GOT3 (cell line): ENCODE data around the gene SLC43A1.
"Not testable (repeated sequence)": the region's sequence is repeated elsewhere in the genome, so short reads cannot be mapped to it uniquely, and the experiment has no call there.

Source experiments
- DNase-seq: peaks from one replicate; lab custom pipeline; 2025; ENCODE audit warnings: mixed read lengths; lab: John Stamatoyannopoulos, UW

Gene SLC43A1

GRCh38 chr11:57515332-57516060, at the start of gene SLC43A1:
SLC43A1 (minus strand) TSS chr11:57515702; CDS start chr11:57514111, 1,591 bp downstream.
- DNase-seq, result no peak

- no peak for DNase-seq
These were observed 47.1 kb upstream of the SLC43A1 start for GRCh38 chr11:57562596-57562995.

- DNase-seq, result no peak
These were observed 44.6 kb upstream of the SLC43A1 start for GRCh38 chr11:57560146-57560545.

GRCh38 chr11:57556041-57556440, 40.5 kb upstream of the SLC43A1 start:
- DNase-seq, result no peak

- DNase-seq, result no peak
These were observed 39.9 kb upstream of the SLC43A1 start for GRCh38 chr11:57555393-57555792.

- no peak for DNase-seq
These were observed 37.0 kb upstream of the SLC43A1 start for GRCh38 chr11:57552479-57552878.

GRCh38 chr11:57551941-57552340, 36.4 kb upstream of the SLC43A1 start:
- DNase-seq, result no peak

GRCh38 chr11:57549983-57550382, 34.5 kb upstream of the SLC43A1 start:
- no peak for DNase-seq

- no peak for DNase-seq
These were observed 32.4 kb upstream of the SLC43A1 start for GRCh38 chr11:57547854-57548377.

GRCh38 chr11:57546869-57547475, 31.5 kb upstream of the SLC43A1 start:
- no peak for DNase-seq

GRCh38 chr11:57546451-57546850, 30.9 kb upstream of the SLC43A1 start:
- DNase-seq, result no peak

GRCh38 chr11:57545883-57546282, 30.4 kb upstream of the SLC43A1 start:
- DNase-seq, result no peak

GRCh38 chr11:57544566-57544965, 29.1 kb upstream of the SLC43A1 start:
- no peak for DNase-seq

- no peak for DNase-seq
These were observed 28.1 kb upstream of the SLC43A1 start for GRCh38 chr11:57543593-57543992.

GRCh38 chr11:57542582-57542981, 27.1 kb upstream of the SLC43A1 start:
- DNase-seq, result no peak

GRCh38 chr11:57541169-57541568, 25.7 kb upstream of the SLC43A1 start:
- no peak for DNase-seq

GRCh38 chr11:57539342-57539741, 23.8 kb upstream of the SLC43A1 start:
- DNase-seq, result no peak

GRCh38 chr11:57536947-57537619, 21.6 kb upstream of the SLC43A1 start, which contains the start of gene SMTNL1:
SMTNL1 (plus strand) TSS chr11:57537595; CDS start chr11:57542643, 5,048 bp downstream.
- DNase-seq, result no peak

- DNase-seq, result not testable (repeated sequence)
These were observed 18.9 kb upstream of the SLC43A1 start for GRCh38 chr11:57534449-57534848.

- peak; percentile 73 for DNase-seq
These were observed 15.3 kb upstream of the SLC43A1 start, which contains the start of gene TIMM10 for GRCh38 chr11:57530596-57531507. TIMM10 (minus strand) TSS chr11:57530754; CDS start chr11:57530189, 565 bp downstream.

GRCh38 chr11:57530215-57530595, 14.7 kb upstream of the SLC43A1 start:
- DNase-seq, result no peak

GRCh38 chr11:57529012-57529411, 13.5 kb upstream of the SLC43A1 start:
- DNase-seq, result no peak
